HG03103 (cell line): ENCODE measurements around the gene CDC14A.
"Not testable (repeated sequence)": the region's sequence is repeated elsewhere in the genome, so short reads cannot be mapped to it uniquely, and the experiment has no call there.

Experiments
- ATAC-seq: cut with Tn5 transposase; IDR thresholded peaks from one replicate; pipeline ENCODE4 v1.9.1; 2021; ENCODE audit warnings: low read depth; ENCODE audit not compliant: unreplicated experiment

CDC14A gene

GRCh38 chr1:100331146-100331545, 21.2 kb upstream of the CDC14A start:
- not testable (repeated sequence) for ATAC-seq

GRCh38 chr1:100332331-100332730, 20.0 kb upstream of the CDC14A start:
- no peak for ATAC-seq

- ATAC-seq, result no peak
Measured at GRCh38 chr1:100335436-100335835, 16.9 kb upstream of the CDC14A start.

GRCh38 chr1:100337878-100338277, 14.4 kb upstream of the CDC14A start:
- not testable (repeated sequence) for ATAC-seq

GRCh38 chr1:100339735-100340134, 12.6 kb upstream of the CDC14A start:
- not testable (repeated sequence) for ATAC-seq

- no peak for ATAC-seq
Measured at GRCh38 chr1:100340494-100340893, 11.8 kb upstream of the CDC14A start.

- ATAC-seq, result no peak
Measured at GRCh38 chr1:100342348-100342747, 10.0 kb upstream of the CDC14A start.

- no peak for ATAC-seq
Measured at GRCh38 chr1:100343897-100344296, 8.4 kb upstream of the CDC14A start.

- ATAC-seq, result no peak
Measured at GRCh38 chr1:100344774-100345173, 7.5 kb upstream of the CDC14A start.

- ATAC-seq, result no peak
Measured at GRCh38 chr1:100346387-100346786, 5.9 kb upstream of the CDC14A start.

- no peak for ATAC-seq
Measured at GRCh38 chr1:100347009-100347966, 5.0 kb upstream of the CDC14A start.

- ATAC-seq, result no peak
Measured at GRCh38 chr1:100348549-100349144, 3.7 kb upstream of the CDC14A start.

GRCh38 chr1:100349246-100349645, 3.1 kb upstream of the CDC14A start:
- ATAC-seq, result no peak

- no peak for ATAC-seq
Measured at GRCh38 chr1:100350787-100351094, 1.6 kb upstream of the CDC14A start.

GRCh38 chr1:100351095-100351887, 1.0 kb upstream of the CDC14A start:
- ATAC-seq, result peak; percentile 51

GRCh38 chr1:100353071-100353801, 930 bp downstream of the CDC14A start:
- peak; percentile 25 for ATAC-seq

GRCh38 chr1:100353988-100354387, 1.7 kb downstream of the CDC14A start:
- no peak for ATAC-seq

- ATAC-seq, result no peak
Measured at GRCh38 chr1:100354971-100355394, 2.7 kb downstream of the CDC14A start.

- no peak for ATAC-seq
Measured at GRCh38 chr1:100358210-100358609, 5.9 kb downstream of the CDC14A start.

GRCh38 chr1:100359139-100359538, 6.8 kb downstream of the CDC14A start:
- ATAC-seq, result no peak
